Smooth muscle cell (in vitro differentiated cells): ENCODE results near the gene FBXO9. TPM values are rescaled to one million over a fixed set of nuclear protein-coding genes. Genes with fewer than 3 reads are reported as not detected.

Source experiments
- DNase-seq: peaks from one replicate; lab custom pipeline; 2025; ENCODE audit not compliant: unreplicated experiment; lab: John Stamatoyannopoulos, UW
- H2AFZ ChIP-seq: fragments of 200-600 bp; sonication (generic); 2 replicates; pipeline ENCODE4 v1.6.0; 2016; ENCODE audit warnings: antibody characterized with exemption, low read depth, mild to moderate bottlenecking
- H3F3A ChIP-seq: fragments of 200-600 bp; sonication (generic); 2 replicates; pipeline ENCODE4 v1.6.0; 2017; ENCODE audit warnings: antibody characterized with exemption, low read depth
- H3K27ac ChIP-seq: fragments of 200-600 bp; sonication (generic); 2 replicates; pipeline ENCODE4 v1.5.1; 2016; ENCODE audit warnings: low read depth, mild to moderate bottlenecking
- H3K27me3 ChIP-seq: fragments of 200-600 bp; sonication (generic); 2 replicates; pipeline ENCODE4 v1.6.1; 2016; ENCODE audit warnings: low read depth, mild to moderate bottlenecking
- H3K36me3 ChIP-seq: fragments of 200-600 bp; sonication (generic); 2 replicates; pipeline ENCODE4 v1.5.1; 2016; ENCODE audit warnings: low read depth
- H3K4me1 ChIP-seq: fragments of 200-600 bp; sonication (generic); 2 replicates; pipeline ENCODE4 v1.5.1; 2016; ENCODE audit warnings: low read depth
- H3K4me2 ChIP-seq: fragments of 200-600 bp; sonication (generic); 2 replicates; pipeline ENCODE4 v1.6.0; 2016; ENCODE audit warnings: mild to moderate bottlenecking
- H3K4me3 ChIP-seq: fragments of 200-600 bp; sonication (generic); 2 replicates; pipeline ENCODE4 v1.5.1; 2016; ENCODE audit warnings: mild to moderate bottlenecking
- H3K79me2 ChIP-seq: fragments of 200-600 bp; sonication (generic); 2 replicates; pipeline ENCODE4 v1.6.0; 2016; ENCODE audit warnings: low read depth, mild to moderate bottlenecking
- H3K9ac ChIP-seq: fragments of 200-600 bp; sonication (generic); 2 replicates; pipeline ENCODE4 v1.6.0; 2016; ENCODE audit warnings: low read depth
- H3K9me3 ChIP-seq: fragments of 200-600 bp; sonication (generic); replicated peaks from 2 replicates; pipeline ENCODE4 v1.5.1; 2016; ENCODE audit warnings: low read depth
- H4K20me1 ChIP-seq: fragments of 200-600 bp; sonication (generic); 2 replicates; pipeline ENCODE4 v1.6.0; 2016; ENCODE audit warnings: low read depth
- WGBS: methylation state at CpG from one replicate; pipeline ENCODE4 v1.1.7; 2016; ENCODE audit warnings: low lambda C conversion rate; 5-methylcytosine and 5-hydroxymethylcytosine counted together
- polyA plus RNA-seq: library from polyadenylated mRNA; unstranded; fragments of >200 nt; fragmentation: Nextera tagmentation; extraction: Ambion mirVana; gene quantifications from 2 replicates; pipeline ENCODE4 v1.2.1, GENCODE V29; 2016
- total RNA-seq: library from RNA; depleted of rRNA; stranded (reverse); fragments of >200 nt; gene quantifications from 2 replicates; pipeline ENCODE4 v1.2.3, GENCODE V29; 2014
- TF ChIP-seq, protein P1 (sequence below): fragments of 200-600 bp; sonication (generic); IDR thresholded peaks from 2 replicates; pipeline ENCODE4 v1.5.1; 2017; ENCODE audit warnings: borderline replicate concordance, mild to moderate bottlenecking, antibody characterized with exemption; ENCODE audit not compliant: insufficient read depth, poor library complexity, severe bottlenecking

The FBXO9 gene
- total and polyA plus RNA-seq, 2 experiments from 2014 or later: 25.5 to 55.1 TPM

DNA sequence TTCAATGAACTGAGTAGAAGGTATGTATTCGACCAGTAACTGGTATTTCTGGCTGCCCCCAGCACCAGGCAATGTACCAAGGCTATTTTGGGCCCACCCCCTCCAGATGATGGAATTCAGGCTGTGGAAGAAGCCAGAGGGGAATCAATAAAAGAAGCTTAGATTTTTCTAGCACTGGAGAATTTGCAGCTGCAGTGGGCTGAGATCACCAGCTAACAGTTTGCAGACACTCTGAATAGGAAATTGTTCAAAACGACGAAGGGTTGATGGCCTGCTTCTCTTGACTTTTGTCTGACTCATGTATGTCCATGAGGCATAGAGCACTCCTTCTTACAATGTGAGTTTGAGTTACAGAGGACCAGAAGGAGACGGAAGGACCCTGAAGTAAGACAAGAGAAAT lies 32.4 kb upstream of the FBXO9 start:
- H3F3A ChIP-seq: peaks cover 4% of the 10 kb centered on the region
- no peak overlapping the region for H3K9ac ChIP-seq
- 52% methylated on average over 4 of the region's 4 CpGs for WGBS
- H3K4me3 ChIP-seq: no peak overlapping the region
- H3K79me2 ChIP-seq: no peaks in the 10 kb centered on the region
- H4K20me1 ChIP-seq: no peaks in the 10 kb centered on the region
- H3K9me3 ChIP-seq: no peaks in the 10 kb centered on the region
- peaks cover 4% of the 10 kb centered on the region for H3K36me3 ChIP-seq
- TF ChIP-seq, protein P1, sequence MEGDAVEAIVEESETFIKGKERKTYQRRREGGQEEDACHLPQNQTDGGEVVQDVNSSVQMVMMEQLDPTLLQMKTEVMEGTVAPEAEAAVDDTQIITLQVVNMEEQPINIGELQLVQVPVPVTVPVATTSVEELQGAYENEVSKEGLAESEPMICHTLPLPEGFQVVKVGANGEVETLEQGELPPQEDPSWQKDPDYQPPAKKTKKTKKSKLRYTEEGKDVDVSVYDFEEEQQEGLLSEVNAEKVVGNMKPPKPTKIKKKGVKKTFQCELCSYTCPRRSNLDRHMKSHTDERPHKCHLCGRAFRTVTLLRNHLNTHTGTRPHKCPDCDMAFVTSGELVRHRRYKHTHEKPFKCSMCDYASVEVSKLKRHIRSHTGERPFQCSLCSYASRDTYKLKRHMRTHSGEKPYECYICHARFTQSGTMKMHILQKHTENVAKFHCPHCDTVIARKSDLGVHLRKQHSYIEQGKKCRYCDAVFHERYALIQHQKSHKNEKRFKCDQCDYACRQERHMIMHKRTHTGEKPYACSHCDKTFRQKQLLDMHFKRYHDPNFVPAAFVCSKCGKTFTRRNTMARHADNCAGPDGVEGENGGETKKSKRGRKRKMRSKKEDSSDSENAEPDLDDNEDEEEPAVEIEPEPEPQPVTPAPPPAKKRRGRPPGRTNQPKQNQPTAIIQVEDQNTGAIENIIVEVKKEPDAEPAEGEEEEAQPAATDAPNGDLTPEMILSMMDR: no peak
- no peak for DNase-seq
- H2AFZ ChIP-seq: no peak overlapping the region
- peak overlapping the region; percentile 49 for H3K27ac ChIP-seq
- no peak overlapping the region for H3K4me2 ChIP-seq
- H3K27me3 ChIP-seq: no peaks in the 10 kb centered on the region
- H3K4me1 ChIP-seq: no peaks in the 10 kb centered on the region

DNA sequence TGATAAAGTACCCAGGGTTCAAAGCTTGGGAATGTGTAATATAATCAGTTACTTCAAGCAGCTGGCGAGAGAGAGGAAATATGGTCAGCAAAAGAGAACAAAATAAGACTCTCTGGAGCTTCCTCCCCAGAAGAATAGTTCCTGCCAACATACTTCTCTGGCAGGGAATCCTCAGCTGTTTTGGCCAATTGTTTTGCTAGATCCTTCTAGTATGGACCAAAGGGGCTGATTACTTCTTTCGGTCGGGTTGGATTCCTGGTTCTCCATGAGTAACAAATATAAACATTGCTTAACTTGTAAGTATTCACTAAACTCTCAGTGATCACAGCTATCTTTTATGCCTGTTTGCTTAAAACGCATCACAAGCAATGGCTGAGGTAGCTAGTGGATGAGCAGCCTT lies 31.4 kb upstream of the FBXO9 start:
- TF ChIP-seq, protein P1: no peak
- 49% methylated on average over 4 of the region's 4 CpGs for WGBS
- H3K4me3 ChIP-seq: no peak overlapping the region
- H3K27me3 ChIP-seq: no peaks in the 10 kb centered on the region
- peaks cover 4% of the 10 kb centered on the region for H3F3A ChIP-seq
- H3K36me3 ChIP-seq: peaks cover 4% of the 10 kb centered on the region
- peak overlapping the region; percentile 53 for H3K4me2 ChIP-seq
- no peak overlapping the region for H3K9ac ChIP-seq
- H3K4me1 ChIP-seq: no peaks in the 10 kb centered on the region
- H2AFZ ChIP-seq: no peak overlapping the region
- H3K9me3 ChIP-seq: no peaks in the 10 kb centered on the region
- H3K79me2 ChIP-seq: no peaks in the 10 kb centered on the region
- DNase-seq: no peak
- H4K20me1 ChIP-seq: no peaks in the 10 kb centered on the region
- H3K27ac ChIP-seq: peak overlapping the region; percentile 49

DNA sequence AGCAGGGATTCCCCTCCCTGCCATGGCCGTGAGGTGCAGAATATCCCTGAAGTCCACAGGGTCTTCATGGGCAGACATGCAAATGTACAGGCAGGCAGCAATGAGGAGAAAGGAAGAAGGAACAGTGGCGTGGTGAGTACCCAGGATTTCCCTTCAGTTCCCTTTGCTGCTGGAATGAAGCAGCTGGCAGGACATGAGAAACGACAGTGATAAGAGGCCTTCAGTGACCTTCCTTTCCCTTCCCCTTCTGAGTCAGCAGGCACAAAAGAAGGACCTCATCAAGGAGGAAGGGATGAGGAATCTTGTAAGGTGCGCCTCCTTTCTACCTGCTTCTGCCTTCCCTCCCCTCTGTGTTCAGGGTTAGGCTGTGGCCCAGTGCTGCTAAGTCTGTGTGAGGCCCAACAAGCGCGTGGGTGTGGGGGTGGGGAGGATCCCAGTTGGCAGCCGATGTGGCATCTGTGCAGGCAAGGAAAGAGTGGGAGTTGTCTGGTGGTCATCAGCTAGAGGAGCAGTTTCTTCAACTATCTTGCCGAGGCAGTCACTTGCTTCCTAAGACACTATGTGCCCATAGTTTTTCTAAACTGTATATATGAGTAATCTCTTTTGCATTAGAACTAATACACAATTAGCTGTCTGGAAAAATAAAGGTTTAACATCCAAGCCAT lies 29.5 kb upstream of the FBXO9 start:
- Histone ChIP-seq H4K20me1 (no peaks in the 10 kb centered on the region), H3K27ac (peak overlapping the region; percentile 70)

More for the DNA sequence above, 29.5 kb upstream of the FBXO9 start:
- H2AFZ ChIP-seq: no peak overlapping the region
- no peaks in the 10 kb centered on the region for H3K9me3 ChIP-seq
- 53% methylated on average over 8 of the region's 8 CpGs for WGBS
- no peak overlapping the region for H3K4me3 ChIP-seq
- H3K36me3 ChIP-seq: no peaks in the 10 kb centered on the region
- no peak for DNase-seq
- H3K79me2 ChIP-seq: no peaks in the 10 kb centered on the region
- H3K4me2 ChIP-seq: peak overlapping the region; percentile 29
- TF ChIP-seq, protein P1: no peak
- no peak overlapping the region for H3K9ac ChIP-seq
- no peaks in the 10 kb centered on the region for H3K4me1 ChIP-seq
- peaks cover 4% of the 10 kb centered on the region for H3F3A ChIP-seq
- no peaks in the 10 kb centered on the region for H3K27me3 ChIP-seq
